WERI-Rb-1 (cell line): ENCODE results near the gene CSRP3.

Source experiments
- DNase-seq: peaks from one replicate; pipeline ENCODE4 v3.0.0-alpha.2; 2020
- H3K27ac ChIP-seq: fragments of 250-450 bp; sonication (Bioruptor Pico); 2 replicates; pipeline ENCODE4 v1.5.1; 2020; ENCODE audit warnings: mild to moderate bottlenecking, moderate library complexity
- H3K27me3 ChIP-seq: fragments of 250-450 bp; sonication (Bioruptor Pico); 2 replicates; pipeline ENCODE4 v1.5.1; 2021; ENCODE audit warnings: mild to moderate bottlenecking, low read depth, moderate library complexity; ENCODE audit not compliant: insufficient read depth, severe bottlenecking
- H3K36me3 ChIP-seq: fragments of 250-450 bp; sonication (Bioruptor Pico); 2 replicates; pipeline ENCODE4 v1.5.1; 2020; ENCODE audit warnings: mild to moderate bottlenecking, moderate library complexity
- H3K4me3 ChIP-seq: 2 replicates; pipeline ENCODE4 v1.5.1; 2011; ENCODE audit warnings: low read depth, mild to moderate bottlenecking, control low read depth, low read length
- H3K9me3 ChIP-seq: fragments of 250-450 bp; sonication (Bioruptor Pico); 2 replicates; pipeline ENCODE4 v1.5.1; 2021; ENCODE audit warnings: mild to moderate bottlenecking, moderate library complexity; ENCODE audit not compliant: severe bottlenecking
- CTCF ChIP-seq: IDR thresholded peaks from 2 replicates; pipeline ENCODE4 v1.5.1; 2011; ENCODE audit warnings: low read depth, mild to moderate bottlenecking, control low read depth, inconsistent platforms, low read length

The CSRP3 gene

GRCh38 chr11:19185036-19185435, 16.7 kb downstream of the CSRP3 start:
- Histone ChIP-seq H3K36me3 (no peaks in the 10 kb centered on the region), H3K4me3 (no peak overlapping the region), H3K9me3 (no peaks in the 10 kb centered on the region), H3K27ac (no peak overlapping the region), H3K27me3 (no peaks in the 10 kb centered on the region)
- TF ChIP-seq CTCF: no peak
- DNase-seq: no peak

GRCh38 chr11:19183646-19184045, 18.1 kb downstream of the CSRP3 start:
- no peak overlapping the region for H3K4me3 ChIP-seq
- no peak for TF ChIP-seq CTCF

GRCh38 chr11:19181531-19182261, 20.1 kb downstream of the CSRP3 start:
- H3K27me3 ChIP-seq: no peaks in the 10 kb centered on the region
- TF ChIP-seq CTCF: no peak
- no peaks in the 10 kb centered on the region for H3K9me3 ChIP-seq
- H3K27ac ChIP-seq: no peak overlapping the region
- H3K4me3 ChIP-seq: no peak overlapping the region
- H3K36me3 ChIP-seq: no peaks in the 10 kb centered on the region; the same call in 1 of the 2 replicates
- DNase-seq: no peak

More at GRCh38 chr11:19183646-19184045, 18.1 kb downstream of the CSRP3 start:
- no peaks in the 10 kb centered on the region for H3K27me3 ChIP-seq
- no peaks in the 10 kb centered on the region for H3K36me3 ChIP-seq
- peak; percentile 58 for DNase-seq
- no peaks in the 10 kb centered on the region for H3K9me3 ChIP-seq
- H3K27ac ChIP-seq: no peak overlapping the region

- Histone ChIP-seq H3K36me3 (peaks cover 13% of the 10 kb centered on the region), H3K4me3 (no peak overlapping the region), H3K27ac (no peak overlapping the region), H3K9me3 (no peaks in the 10 kb centered on the region), H3K27me3 (no peaks in the 10 kb centered on the region)
- no peak for DNase-seq
- TF ChIP-seq CTCF: no peak
Measured at GRCh38 chr11:19176629-19177186, 25.1 kb downstream of the CSRP3 start.

- Histone ChIP-seq H3K36me3 (peaks cover 18% of the 10 kb centered on the region), H3K4me3 (no peak overlapping the region), H3K27me3 (no peaks in the 10 kb centered on the region), H3K27ac (no peak overlapping the region), H3K9me3 (no peaks in the 10 kb centered on the region)
- no peak for DNase-seq
- no peak for TF ChIP-seq CTCF
Measured at GRCh38 chr11:19173964-19174638, 27.7 kb downstream of the CSRP3 start.
